ENCODE measurements around the gene MDH2.

DNA sequence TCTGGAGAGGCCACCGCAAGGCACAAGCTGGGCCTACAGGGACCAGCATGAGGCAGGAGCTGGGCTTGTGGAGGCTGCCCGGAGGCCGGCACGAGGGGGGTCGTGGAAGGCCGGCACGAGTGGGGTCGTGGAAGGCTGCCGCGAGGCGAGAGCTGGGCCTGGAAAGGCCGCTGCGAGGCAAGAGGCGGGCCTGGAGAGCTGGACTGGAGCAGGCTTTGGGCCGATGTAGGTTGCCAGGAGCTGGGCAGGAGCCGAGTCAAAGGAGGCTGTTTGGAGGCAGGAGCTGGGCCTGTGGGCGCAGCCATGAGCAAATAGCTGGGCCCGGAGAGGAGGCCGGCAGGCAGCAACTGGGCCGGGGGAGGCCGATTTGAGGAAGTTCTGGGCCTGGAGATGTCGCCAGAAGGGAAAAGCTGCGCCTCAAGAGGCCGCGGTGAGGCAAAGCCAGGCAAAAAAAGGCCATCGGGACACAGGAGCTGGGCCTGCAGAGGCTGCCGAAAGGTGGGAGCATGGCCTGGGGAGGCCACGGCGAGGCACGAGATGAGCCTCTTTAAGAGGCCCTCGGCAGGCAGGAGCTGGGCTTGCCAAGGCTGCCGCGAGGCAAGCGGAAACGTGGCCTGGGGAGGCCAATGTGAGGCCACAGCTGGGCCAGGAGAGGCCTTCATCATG, 26.5 kb downstream of the MDH2 start:
- no peak for TF ChIP-seq CTCF (IDR thresholded peaks at IDR 0.05)
- no peak for TF ChIP-seq POLR2A (IDR thresholded peaks at IDR 0.05)
